Measurements from ENCODE around the gene CCSAP.

- TF ChIP-seq CTCF (IDR thresholded peaks at IDR 0.05) (no peak), EP300 (IDR thresholded peaks at IDR 0.05) (no peak)
Measured at GRCh38 chr1:229275005-229275404, 67.8 kb downstream of the CCSAP start.
